ENCODE data around the gene KIF5C. TPM values are rescaled to one million over a fixed set of nuclear protein-coding genes. Genes with fewer than 3 reads are reported as not detected.

KIF5C gene
- total RNA-seq, 1 donor, result under 0.01 TPM

DNA sequence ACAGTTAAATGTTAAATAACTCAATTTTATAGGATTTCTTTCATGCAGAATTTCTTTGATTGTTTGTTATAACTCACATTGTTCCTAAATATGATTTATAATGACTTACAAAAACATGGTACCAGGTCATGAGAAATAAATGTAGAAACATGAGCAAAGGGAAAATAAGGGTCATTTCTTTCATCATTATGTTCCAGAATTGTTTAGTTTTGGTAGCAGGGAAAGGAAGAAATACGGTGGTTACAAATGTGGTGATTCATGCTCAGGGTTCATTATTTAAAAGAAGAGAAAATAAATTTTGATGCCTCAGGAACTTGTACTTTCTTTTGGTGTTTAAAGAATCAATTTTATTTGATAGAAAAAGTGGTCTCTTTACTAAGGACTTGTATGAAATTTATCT lies 167.9 kb downstream of the KIF5C start:
- peak; percentile 11 for DNase-seq (ENCODE audit: low read depth)

GRCh38 chr2:149044500-149044899 lies 169.5 kb downstream of the KIF5C start:
- no peak overlapping the region for H3K4me3 ChIP-seq (ENCODE audit: low read depth, low read length)
- TF ChIP-seq, protein P1, sequence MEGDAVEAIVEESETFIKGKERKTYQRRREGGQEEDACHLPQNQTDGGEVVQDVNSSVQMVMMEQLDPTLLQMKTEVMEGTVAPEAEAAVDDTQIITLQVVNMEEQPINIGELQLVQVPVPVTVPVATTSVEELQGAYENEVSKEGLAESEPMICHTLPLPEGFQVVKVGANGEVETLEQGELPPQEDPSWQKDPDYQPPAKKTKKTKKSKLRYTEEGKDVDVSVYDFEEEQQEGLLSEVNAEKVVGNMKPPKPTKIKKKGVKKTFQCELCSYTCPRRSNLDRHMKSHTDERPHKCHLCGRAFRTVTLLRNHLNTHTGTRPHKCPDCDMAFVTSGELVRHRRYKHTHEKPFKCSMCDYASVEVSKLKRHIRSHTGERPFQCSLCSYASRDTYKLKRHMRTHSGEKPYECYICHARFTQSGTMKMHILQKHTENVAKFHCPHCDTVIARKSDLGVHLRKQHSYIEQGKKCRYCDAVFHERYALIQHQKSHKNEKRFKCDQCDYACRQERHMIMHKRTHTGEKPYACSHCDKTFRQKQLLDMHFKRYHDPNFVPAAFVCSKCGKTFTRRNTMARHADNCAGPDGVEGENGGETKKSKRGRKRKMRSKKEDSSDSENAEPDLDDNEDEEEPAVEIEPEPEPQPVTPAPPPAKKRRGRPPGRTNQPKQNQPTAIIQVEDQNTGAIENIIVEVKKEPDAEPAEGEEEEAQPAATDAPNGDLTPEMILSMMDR (IDR thresholded peaks at IDR 0.05; ENCODE audit: insufficient read depth, low read depth, low read length), result no peak
- DNase-seq (ENCODE audit: low read depth), result no peak

More for the DNA sequence above, 167.9 kb downstream of the KIF5C start:
- H3K4me3 ChIP-seq (ENCODE audit: low read depth, low read length), result no peak overlapping the region
- TF ChIP-seq, protein P1 (IDR thresholded peaks at IDR 0.05; ENCODE audit: insufficient read depth, low read depth, low read length), result no peak

- DNase-seq (ENCODE audit: low read depth), result no peak
- TF ChIP-seq, protein P1 (IDR thresholded peaks at IDR 0.05; ENCODE audit: insufficient read depth, low read depth, low read length), result no peak
- H3K4me3 ChIP-seq (ENCODE audit: low read depth, low read length), result no peak overlapping the region
Measured at GRCh38 chr2:149047118-149047517, 172.1 kb downstream of the KIF5C start.

GRCh38 chr2:149049142-149049541 lies 174.1 kb downstream of the KIF5C start:
- no peak overlapping the region for H3K4me3 ChIP-seq (ENCODE audit: low read depth, low read length)
- peak; percentile 12 for DNase-seq (ENCODE audit: low read depth)
- TF ChIP-seq, protein P1 (IDR thresholded peaks at IDR 0.05; ENCODE audit: insufficient read depth, low read depth, low read length), result no peak

DNA sequence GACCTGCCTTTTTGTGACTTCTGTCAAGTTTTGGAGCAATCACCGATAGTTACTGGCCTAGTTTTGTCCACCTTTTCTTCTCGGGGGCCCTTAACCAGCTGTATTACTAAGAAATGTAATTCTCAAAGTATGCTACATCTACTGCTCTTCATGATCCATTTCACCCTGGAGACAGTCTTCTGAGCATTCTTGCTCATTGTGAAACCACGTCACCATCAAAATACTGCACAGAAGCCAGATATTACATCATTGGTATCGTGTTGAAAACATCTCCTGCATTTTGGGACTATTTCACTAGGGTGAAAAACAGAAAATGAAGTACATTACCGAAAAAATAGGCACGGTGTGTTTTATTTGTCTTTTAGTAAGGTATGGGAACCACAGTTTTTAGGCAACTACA lies 175.2 kb downstream of the KIF5C start:
- TF ChIP-seq, protein P1 (IDR thresholded peaks at IDR 0.05; ENCODE audit: insufficient read depth, low read depth, low read length), result no peak
- DNase-seq (ENCODE audit: low read depth), result peak; percentile 20
- no peak overlapping the region for H3K4me3 ChIP-seq (ENCODE audit: low read depth, low read length)

DNA sequence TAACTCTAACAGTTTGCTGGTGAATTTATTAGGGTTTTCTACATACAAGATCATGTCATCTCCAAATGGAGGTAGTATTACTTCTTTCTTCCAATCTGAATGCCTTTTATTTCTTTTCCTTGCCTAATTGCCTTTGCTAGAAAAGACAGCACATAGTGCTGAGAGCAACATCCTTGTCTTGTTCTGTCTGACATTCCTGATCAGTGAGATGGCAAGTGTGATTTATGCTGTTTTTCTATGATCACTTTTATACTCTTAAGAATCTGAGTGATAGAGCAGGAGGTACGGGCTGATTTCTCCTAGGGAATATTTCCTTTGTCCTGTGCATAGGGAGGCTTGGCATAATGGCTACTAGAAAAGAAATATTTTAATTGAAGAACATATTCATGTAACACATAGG lies 180.7 kb downstream of the KIF5C start:
- H3K4me3 ChIP-seq (ENCODE audit: low read depth, low read length), result no peak overlapping the region
- TF ChIP-seq, protein P1 (IDR thresholded peaks at IDR 0.05; ENCODE audit: insufficient read depth, low read depth, low read length), result no peak
- no peak for DNase-seq (ENCODE audit: low read depth)

DNA sequence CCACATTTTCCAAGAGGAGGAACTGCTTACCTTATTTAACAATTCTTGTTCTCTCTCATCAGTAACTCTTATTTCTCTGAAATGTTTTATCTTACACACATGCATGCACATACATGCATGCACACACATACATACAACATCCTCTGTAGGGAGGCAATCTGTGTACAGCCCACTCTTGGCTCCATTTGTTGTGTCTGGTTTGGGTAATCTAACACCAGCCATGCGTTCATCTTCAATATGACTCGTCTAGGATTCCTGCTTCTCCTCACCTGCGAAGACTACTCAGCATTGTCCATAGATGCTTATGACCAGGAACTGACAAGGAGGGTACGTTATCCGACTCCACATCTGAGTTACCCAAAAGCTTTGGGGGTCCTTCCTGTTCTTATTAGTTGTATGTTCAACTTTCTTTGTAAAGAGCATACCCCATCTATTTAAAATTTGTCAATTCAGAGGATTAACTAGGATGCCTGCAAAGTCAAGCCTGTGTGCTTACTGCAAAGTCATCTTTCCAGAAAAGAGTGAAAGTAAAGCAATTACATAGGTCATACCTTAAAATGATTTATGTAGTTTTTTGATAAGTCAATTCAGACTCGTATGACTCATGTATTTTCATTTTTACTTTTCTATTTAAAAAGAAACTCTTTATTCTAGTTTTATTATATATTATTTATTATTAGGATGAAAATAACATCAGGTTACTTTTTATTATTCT lies 181.7 kb downstream of the KIF5C start:
- DNase-seq (ENCODE audit: low read depth), result no peak
- H3K4me3 ChIP-seq (ENCODE audit: low read depth, low read length), result no peak overlapping the region
- TF ChIP-seq, protein P1 (IDR thresholded peaks at IDR 0.05; ENCODE audit: insufficient read depth, low read depth, low read length), result no peak
